Keratinocyte (primary cell): ENCODE results near the gene APOBEC3C.

Experiments
- CTCF ChIP-seq, 3 experiments: IDR thresholded peaks in 1 of 3; conservative IDR thresholded peaks in 1 of 3; optimal IDR thresholded peaks in 1 of 3; 2 replicates in 2 of 3; 3 replicates in 1 of 3; pipeline versions ENCODE3 to v1.5.1; 2011; ENCODE audit warnings: low read length in 3 of 3, mild to moderate bottlenecking in 3 of 3, moderate library complexity in 2 of 3, control low read depth in 1 of 3, inconsistent platforms in 1 of 3; ENCODE audit not compliant: insufficient read depth in 2 of 3; ENCODE audit errors: extremely low read depth in 1 of 3
- EZH2 ChIP-seq: IDR thresholded peaks from one replicate; pipeline ENCODE4 v1.6.1; 2012; ENCODE audit warnings: inconsistent platforms, mild to moderate bottlenecking, low read length, moderate library complexity

- no peak for TF ChIP-seq CTCF (optimal IDR thresholded peaks at IDR 0.05 in 1 of 3, IDR thresholded peaks at IDR 0.05 in 1 of 3, conservative IDR thresholded peaks at IDR 0.05 in 1 of 3; ENCODE audit: extremely low read depth in 1 of 3, insufficient read depth in 2 of 3, low read length in 3 of 3)
- TF ChIP-seq EZH2, result no peak
These were observed 10.7 kb downstream of the APOBEC3C start for GRCh38 chr22:39024519-39025308.
